Fibroblast of skin of right biceps (primary cell): ENCODE measurements around the gene ARFGAP3.

Experiments
- DNase-seq: peaks from one replicate; pipeline ENCODE4 v3.0.0-alpha.2; 2013

Gene ARFGAP3, protein sequence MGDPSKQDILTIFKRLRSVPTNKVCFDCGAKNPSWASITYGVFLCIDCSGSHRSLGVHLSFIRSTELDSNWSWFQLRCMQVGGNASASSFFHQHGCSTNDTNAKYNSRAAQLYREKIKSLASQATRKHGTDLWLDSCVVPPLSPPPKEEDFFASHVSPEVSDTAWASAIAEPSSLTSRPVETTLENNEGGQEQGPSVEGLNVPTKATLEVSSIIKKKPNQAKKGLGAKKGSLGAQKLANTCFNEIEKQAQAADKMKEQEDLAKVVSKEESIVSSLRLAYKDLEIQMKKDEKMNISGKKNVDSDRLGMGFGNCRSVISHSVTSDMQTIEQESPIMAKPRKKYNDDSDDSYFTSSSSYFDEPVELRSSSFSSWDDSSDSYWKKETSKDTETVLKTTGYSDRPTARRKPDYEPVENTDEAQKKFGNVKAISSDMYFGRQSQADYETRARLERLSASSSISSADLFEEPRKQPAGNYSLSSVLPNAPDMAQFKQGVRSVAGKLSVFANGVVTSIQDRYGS

DNA sequence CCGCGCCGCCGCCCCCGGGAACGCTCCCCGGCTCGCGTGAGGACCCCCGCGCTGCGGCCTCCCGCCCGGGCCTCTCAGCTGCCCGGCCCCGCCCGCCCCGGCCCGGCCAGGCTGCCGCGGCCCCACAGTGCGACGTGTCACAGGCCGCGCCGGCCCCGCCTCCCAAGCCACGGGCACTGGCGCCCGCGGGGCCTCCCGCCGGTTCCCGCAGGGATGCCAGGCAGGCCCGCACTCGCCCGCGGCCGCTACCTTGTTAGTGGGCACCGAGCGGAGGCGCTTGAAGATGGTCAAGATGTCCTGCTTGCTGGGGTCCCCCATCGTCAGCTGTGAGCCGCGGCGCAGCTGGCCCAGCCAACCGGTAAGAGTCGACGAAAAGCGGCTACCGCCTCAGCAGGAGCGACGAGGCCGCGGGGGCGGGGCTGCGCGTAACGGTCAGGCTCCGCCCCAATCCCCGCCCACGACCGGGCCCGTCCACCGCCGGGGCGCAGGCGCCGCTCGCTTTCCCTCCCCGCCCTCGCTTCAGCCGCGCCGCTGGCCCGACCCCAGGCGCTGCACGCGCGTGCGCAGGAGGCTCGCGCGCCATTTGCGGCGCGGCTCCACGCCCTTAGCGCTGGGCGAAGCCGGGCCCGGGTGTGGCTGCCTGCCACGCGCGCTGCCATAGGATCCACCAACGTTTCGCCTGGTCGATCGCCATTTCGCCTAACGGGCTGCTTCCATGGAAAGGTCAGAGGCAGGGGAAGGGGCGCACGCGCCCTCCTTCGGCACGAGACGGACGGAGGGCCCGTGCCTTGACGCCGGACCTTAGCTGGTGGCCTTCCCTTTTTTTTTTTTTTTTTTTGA lies at the start of gene ARFGAP3:
TSS of gene ARFGAP3 (minus strand) at position 409 of the 840 bp plus-strand sequence. CDS start at position 318, 91 bp downstream.
- peak; percentile 93 for DNase-seq

DNA sequence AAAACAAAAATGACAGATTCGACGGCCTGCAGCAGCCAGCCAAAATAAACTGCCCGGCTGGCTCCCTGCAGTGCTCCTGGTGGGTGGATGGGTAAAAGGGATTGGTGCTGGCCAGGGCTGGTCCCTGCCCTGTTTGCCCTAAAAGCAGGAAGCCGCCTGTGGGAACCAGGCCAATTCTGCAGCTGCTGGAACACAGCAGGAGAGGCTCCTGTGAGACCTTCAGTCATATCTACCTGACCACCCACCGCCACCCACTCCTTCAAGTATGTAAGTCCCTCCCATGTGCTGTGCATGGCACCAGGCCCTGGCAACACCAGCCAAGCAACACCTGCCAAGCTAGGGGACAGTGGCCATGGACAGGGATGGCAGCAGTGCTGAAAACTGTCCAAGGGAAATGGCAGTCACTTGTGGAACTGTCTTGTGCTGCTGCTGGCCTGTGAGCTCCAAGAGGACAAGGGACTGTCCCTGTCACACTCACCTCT lies 48.7 kb upstream of the ARFGAP3 start:
- DNase-seq, result no peak

DNA sequence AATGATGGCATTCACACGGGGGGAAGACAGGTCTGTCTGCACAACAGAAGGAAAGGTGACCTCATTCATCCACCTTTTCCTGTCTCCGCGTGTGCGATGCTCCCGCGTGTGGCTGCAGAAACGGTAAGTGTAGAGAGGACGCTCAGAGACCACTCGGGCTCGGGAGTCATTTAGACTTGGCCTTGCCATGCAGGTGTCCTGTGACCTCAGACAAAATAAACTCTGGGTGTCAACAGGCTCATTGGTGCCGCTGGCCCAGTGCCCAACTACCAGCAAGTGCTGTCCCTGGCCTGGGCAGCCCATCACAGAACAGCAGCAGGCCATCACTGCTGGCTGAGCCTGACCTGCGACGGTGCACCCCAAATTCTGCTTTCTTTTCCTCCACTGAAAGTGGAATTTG lies 48.1 kb upstream of the ARFGAP3 start:
- no peak for DNase-seq

DNA sequence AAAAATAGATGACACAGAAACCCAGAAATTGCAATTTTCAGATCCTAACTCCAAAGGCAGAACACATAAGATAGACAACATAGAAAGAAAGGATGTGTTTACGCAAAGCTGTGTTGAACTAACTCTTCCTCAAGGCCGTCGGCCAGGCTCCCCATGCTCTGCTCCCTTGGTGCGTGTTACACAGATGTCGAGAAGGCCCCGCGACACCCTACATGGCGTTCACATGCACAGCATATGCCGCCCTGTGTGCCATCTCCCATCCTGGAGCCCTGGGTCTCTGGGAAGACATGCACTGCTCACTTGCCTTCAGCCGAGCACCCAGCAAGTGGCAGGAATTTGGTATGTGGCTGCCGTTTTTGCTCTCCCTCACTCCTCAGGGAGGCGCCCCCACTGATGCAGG lies 47.0 kb upstream of the ARFGAP3 start:
- no peak for DNase-seq

DNA sequence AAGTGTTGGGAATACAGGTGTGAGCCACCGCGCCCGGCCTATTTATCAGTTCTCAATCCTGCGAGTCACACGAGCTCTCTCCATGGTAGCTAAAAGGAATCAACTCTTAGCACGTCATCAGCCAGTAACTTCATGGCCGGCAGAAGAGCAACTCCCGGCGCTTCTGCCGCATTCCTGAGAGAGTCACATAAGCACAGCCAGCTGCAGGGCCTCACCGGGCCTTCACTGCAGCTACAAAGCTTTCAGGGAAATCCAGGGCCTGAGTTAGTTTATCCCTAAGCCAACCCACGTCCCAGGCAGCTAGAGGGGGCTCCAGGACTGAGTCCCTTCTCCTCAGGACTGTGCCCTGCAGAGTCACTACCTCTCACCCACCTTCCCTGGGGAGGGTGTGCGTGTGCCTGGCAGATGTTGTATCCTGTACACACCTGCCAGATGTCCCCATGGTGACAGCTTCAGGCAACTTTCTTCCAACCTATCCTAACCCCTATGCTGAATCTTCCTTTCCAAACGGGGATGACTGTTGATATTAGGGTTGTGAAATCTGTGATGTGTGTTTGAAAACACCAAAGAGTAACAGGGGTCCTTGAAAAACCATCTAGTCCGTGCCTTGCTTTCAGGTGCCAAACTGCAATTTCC lies 45.9 kb upstream of the ARFGAP3 start:
- peak; percentile 73 for DNase-seq

DNA sequence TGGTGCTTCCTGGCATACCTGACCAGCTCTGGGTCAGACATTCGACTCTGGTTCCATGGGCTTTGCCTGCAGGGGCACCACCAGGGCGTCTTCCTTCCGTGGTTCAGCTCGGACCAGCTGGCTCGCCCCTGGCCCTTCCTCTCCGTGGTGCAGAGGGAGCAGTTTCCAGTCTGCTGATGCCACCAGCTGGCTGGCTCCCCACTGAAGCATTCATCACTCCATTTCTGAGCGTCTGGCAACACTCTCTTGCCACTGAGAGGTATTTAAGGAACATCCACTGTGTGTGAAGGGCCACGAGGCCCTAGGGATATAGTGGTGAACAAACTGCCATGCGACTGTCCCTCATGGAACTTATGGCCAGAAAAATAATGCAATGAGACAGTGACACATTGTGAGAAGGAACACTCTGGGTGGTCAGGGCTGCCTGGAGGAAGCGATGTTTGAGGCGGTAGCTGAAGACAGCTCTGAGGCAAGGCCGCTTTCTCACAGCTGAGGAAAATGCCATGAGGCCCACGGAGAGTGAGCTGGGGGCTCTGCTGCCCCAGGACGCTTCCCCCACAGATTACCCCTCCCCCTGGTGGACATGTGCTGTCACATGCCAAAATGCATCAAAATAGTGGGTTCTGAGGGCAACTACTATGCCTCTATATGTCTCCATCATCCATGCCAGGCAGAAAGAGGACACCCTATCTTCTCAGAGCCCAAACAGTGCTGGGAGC lies 44.9 kb upstream of the ARFGAP3 start:
- DNase-seq, result no peak

DNA sequence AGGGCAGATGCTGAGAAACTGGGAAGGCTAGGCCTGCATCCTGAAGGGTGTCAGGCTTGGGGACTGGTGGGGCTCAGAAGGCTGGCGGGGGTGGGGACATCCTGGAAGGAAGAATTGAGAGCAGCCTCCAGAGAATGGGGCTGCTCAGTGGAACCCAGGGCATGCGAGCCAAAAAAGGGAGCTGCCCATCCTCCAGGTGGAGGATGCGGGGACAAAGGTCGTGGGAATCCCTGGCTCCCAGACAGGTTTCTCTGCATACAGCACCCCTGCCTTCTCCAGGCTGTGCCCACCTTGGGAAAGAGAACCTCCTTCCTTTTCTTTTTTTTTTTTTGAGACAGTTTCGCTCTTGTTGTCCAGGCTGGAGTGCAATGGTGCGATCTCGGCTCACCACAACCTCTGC lies 40.9 kb upstream of the ARFGAP3 start:
- no peak for DNase-seq

DNA sequence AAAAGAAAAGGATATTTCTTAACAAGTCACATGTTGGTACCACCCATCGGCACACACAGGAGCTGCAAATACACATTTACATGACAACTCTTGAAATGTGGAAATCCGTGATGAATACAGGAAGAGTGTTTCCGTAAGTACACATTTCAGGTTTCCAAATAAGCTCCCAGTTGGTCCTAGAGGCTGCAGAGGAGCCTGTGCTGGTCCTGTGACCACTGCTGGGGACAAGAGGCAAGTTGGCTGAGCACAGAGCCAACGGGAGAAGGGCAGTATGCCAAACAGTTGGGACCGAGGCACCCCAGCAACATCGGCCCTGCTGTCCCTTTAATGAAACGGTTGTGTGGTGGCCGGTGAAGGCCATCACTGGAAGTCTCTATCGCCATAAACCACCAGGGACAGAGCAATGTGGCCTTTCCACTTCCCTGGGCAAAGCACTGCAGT lies 38.5 kb upstream of the ARFGAP3 start:
- DNase-seq, result no peak

DNA sequence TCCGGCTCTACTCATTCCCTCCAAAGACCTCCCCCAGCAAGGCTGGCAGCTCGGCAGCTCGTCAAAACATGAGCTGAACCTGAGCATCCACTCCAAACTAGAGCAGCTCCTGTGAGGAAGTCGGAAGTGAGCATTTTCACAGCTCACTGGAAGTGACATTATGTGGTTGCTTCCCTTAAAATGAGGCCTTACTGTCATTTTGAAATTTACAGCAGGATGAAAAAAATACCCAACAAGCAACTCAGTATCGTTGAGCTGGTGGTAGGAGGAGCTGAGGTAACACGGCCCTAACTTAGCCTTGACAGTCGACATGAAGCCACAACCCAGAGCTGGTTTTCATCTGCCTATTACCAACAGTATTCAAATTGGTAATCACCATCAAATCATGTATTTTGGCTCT lies 38.0 kb upstream of the ARFGAP3 start:
- DNase-seq, result no peak

DNA sequence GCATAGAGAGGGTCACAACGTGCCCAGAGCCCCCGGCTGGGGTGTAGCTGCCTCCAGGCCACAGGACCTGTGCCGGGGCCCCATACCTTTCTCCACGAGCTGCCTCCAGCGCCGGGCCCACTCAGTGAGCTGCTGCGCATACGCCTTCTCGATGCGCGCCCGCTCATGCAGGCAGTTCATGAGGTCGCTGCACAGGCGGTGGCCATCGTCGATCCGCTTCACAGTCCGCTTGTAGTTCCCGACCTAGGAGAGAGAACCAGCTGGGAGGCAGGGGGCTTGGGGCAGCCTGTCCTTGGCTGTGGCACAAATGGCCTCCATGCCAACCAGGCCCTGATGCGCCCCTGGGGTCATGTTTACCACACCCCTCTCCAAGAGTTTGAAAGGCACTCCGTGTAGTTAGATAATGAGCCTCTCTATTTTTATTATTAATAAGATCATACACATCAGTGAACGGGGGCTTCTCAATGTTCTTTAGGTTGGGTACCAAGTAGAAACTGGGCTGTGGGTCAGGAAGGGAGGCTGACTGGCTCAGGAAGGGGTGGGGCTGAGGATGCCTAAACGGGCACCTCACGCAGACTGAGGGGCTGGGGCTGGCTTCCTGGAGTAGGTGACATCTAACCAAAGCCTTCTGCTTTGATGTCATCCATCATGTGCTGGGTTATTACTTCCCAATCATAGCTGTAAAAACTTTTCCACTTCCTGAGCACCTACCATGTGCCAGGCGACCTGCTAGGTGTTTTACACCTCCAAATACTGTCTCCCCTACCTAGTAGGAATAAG lies 36.5 kb upstream of the ARFGAP3 start:
- no peak for DNase-seq

DNA sequence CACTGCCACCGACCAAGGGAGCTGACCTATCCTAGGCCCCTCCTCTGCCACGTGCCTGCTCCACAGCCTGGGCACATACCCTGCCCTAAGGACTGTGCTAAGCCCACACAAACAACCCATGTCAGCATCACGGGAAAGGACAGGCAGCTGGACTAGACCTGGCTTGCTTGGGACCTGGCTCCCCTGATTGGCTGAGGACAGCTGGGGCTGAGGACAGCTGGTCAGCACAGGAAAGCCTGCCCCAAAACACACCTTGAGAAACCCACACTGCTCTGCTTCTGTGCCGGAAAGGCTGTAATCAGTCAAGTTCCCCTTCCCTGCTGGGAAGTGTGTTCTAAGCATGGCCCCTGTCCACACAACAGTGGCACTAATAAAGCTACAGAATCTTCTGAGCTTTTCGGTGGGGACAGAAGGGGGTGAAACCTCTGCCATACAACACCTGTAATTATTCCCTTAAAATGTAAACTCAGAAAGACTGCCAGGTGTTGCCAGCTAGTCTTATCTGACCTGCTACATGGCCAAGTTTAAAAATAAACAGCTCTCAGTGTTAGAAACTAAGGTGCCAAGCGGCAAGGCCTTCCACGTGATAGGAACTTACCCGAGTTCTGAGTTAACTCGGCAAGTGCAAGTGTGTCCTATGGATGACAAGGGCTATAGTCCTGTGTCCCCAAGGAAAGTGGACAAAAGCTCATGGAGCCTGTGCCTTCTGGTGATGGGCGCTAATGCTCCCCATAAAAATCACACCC lies 35.7 kb upstream of the ARFGAP3 start:
- no peak for DNase-seq

DNA sequence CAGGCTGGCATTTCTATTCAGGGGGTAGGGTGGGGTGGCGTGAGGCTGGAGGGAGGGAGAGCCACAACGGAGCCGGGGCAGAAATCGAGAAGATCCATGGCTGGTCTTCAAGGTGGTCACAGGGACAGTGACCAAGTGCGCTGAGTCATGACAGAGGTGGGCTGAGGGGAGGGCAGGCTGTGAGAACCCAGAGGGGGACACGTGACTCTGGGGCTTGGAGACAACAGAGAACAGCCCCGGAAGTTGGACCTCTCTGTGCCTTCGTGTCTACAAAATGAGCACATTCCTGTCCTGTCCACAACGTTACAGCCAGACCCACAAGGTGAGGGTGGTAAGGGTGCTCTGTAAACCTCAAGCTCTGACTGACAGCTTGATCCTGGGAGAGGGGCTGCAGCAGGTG lies 35.1 kb upstream of the ARFGAP3 start:
- no peak for DNase-seq

DNA sequence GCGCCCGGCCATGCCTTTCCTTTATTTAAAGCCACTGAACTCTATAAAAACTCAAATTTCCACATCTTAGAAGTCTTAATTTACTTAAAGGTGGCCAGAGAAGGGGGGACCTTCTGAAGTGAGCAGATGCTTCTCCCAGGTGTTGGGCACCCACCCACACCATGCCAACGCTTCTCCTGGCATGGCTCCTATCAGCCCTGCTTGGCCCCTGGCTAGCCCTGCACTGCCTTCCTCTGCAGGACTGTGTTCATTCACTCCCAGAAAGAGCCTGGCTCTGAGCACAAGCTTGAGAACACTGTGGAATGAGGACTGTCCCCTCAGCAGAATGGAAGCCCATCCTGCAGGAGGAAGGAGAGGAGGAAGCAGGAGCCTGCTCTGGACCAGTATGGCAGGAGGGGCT lies 34.6 kb upstream of the ARFGAP3 start:
- DNase-seq, result no peak

DNA sequence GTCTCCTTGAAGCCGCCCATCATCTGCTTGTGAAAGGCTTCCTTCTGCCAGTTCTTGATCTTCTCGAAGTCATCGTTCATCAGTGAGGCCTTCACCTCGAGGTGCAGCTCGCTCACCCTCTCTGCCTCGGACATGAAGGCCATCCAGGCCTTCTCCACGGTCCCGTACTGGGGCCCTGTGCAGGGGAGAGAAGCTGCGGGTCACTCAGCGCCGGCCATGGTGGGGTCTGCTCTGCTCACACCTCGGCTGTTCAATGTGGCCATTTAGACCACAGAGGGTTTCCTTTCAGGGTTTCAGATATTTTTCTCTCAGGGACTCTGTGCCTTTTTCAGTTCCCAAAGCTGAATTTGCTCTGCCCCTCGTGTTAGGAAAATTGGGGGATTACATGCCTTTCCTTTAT lies 33.9 kb upstream of the ARFGAP3 start:
- no peak for DNase-seq

DNA sequence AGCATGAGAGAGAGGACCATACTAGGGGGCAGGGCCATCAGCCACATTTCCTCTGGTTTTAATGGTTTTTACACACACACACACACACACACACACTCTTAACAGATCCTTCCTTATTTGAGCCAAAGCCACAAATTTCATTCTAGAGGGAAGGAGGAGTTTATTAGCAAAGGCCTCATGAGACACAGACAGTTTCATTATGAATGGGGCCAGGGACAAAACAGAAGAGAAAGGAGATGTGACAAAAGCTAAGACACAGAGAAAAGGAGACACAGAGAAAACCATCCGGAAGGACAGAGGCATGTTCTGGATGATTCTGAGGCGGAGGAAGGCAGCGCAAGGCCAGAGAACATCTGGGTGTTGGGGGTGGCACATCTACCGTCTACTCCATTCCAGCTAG lies 32.2 kb upstream of the ARFGAP3 start:
- DNase-seq, result no peak

DNA sequence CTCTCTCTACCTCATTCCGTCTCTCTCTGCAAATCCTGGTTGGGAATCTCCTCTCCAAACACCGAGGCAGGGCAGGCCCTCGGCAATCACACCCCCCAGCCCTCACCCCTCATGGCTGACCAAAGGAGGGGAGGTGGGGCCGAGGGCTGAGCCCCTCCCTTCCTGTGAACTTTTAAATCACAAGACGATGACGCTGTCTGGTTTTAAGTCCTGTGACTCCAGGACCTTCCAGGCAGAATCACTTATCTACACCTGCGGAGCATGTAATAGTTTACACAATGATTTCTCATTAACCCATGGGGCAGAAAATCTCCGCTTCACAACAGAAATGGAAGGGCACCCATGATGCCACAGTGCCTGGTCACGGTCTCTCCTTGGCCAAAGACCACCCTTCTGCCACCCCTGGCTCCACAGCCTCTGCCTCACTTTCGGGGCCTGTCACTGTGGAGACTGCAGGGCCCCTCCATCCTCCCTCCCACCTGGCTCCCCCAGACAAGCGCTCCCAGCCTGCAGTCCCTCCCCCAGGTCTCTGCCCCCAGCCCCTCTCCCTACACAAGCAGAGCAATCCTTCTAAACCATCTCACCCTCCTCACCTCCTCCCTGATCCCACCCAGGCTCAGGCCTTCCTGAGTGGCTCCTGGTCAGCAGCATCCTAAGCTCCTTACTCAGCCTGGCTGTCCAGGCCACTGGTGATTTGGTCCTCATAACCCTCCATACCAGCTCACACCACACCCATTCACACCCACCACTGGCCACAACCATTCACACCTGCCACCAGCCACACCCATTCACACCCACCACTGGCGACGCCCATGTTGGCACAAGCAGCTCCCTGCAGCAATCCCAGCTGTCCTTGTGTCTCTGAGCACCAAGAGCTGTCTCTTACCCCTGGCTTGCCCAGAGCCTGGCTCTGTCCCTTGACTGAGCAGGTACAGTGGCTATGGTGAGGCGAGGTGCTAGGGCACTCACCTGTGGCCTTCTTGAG lies 30.7 kb upstream of the ARFGAP3 start:
- no peak for DNase-seq

DNA sequence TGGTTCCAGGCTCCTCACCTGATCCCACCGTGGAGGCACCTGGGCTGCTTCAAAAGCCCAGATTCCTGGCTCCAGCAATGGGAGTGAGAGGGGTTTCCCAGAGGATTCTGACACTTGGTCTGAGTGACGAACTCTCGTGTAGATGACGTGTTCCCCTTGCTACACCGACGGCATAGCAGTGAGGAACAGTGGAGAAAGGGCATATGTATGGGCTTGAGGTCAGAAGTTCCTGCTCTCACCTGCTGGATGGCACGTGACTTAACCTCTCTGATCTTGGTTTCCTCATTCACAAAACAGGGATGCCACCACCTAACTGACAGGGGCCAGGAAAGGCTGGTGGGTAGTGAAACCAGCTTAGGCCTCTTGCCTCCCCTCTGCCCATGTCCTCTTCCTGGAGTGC lies 30.0 kb upstream of the ARFGAP3 start:
- DNase-seq, result no peak

DNA sequence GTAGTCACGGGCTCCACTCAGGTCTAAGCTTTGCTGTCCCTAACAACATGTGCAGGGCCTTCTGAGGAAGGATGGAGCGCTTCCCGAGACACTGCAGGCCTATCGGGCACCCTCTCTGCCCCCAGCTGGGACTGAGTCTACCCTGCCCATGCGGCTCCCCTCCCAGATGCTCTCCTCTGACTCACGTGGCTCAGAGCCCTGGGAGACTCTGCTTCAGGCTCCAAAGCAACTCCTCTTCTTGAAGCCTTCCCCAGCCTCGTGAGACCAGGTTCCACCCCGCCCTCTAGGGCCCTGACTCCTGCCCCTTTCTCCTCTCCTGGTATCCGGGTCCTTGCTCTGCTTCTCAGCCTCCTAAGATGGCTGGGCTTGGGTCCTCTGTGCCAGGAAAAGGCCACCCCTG lies 28.4 kb upstream of the ARFGAP3 start:
- DNase-seq, result no peak

DNA sequence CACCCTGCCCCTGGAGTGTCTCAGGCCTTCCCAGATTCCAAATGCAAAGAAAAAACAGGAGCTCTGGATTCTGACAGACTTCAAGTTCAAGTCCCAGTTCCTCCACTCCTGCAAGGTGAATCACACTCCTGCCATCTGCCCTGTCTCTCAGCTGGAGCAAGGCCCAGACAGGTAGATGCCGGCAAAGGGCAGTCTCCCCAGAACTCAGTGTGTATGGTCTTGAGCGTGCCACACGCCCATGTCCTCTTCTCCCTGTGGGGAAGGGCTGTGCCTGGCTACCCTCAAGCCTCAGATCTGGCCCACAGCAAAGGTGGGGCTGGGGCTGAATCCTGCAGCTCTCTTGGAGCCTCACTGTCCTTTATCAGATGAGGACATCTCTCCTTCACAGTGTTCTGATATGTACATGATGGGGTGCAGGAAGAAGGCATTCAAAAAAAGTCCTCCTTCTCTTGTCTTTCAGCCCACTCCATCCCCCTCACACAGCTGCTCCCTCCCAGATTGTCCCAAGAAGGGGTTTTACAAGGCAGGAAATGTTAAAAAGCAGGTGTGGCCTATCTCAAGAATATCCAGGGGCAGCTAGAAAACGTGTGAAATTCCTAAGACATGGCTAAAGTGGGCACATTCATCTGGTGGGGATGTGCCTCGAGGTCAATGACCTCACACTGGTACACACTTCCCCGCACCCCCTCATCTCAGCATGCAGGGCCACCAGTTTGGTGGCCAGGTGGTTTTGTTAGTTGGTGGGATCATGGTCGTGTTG lies 27.7 kb upstream of the ARFGAP3 start:
- no peak for DNase-seq
